HG03565 (cell line): ENCODE data around the gene PAGE2B.
"Not testable (repeated sequence)": the region's sequence is repeated elsewhere in the genome, so short reads cannot be mapped to it uniquely, and the experiment has no call there.

ENCODE experiments used
- ATAC-seq: cut with Tn5 transposase; IDR thresholded peaks from one replicate; pipeline ENCODE4 v1.9.1; 2021; ENCODE audit warnings: mild to moderate bottlenecking, moderate library complexity; ENCODE audit not compliant: unreplicated experiment

The PAGE2B gene

GRCh38 chrX:55074851-55075467 is at the start of gene PAGE2B:
TSS of gene PAGE2B (plus strand) at chrX:55075030. CDS start at chrX:55076042, 1,012 bp downstream.
- no peak for ATAC-seq

DNA sequence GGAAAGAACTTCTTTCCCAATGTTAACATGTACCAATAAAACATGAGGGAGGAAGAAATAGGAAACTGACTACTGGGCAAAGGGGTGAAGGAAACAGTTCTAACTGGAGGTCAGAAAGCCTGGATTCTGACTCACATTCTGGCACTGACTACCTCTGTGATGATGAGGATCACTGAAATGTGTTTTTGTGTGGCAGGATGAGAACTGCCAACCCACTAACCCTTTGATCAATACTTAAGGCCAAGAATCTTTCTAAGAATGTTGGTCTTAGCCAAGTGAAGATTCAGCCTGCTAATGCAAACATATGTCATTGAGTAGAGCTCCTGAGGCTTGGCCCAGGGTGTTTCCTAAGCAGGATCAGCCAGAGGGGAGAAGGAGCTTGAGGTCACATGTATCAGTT is 48.7 kb upstream of the PAGE2B start:
- no peak for ATAC-seq

DNA sequence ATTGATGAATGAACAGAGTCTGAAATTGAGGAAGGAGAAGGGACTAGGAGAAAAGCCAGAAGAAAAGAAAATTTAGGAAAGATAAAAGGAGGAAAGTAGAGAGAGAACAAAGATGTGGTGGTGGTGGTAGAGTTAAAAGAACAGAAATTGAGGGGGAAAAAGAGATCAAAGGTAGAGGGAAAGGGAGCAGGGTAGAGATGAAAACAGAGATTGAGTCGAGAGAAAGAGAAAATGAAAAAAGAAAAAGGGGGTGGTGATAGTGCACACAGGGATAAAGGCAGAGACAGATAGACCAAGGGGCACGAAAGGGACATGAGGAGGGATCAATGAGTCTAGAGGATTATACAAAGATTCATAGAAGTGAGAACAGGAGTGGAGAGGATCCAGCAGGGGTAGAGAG is 48.0 kb upstream of the PAGE2B start:
- ATAC-seq, result no peak

- no peak for ATAC-seq
Measured at GRCh38 chrX:55028040-55028439, 46.8 kb upstream of the PAGE2B start.

DNA sequence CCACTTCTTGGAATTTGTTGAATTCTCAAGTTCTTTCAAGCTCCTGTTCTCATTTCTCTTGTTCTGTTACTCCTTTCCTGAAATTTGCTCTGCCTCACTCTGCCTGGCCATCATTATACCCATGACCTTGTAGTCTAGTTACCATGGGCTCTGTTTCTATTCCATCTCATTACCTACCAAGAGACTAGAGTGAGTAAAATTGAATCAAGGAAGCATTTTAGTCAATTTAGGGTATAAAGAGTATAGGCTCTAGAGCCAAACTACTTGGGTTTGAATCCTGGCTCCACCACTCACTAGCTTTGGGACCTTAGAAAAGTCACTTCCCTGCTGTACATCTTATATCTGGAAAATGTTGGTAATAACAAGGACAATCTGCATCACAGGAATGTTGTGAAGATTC is 46.2 kb upstream of the PAGE2B start:
- ATAC-seq, result no peak

- no peak for ATAC-seq
Measured at GRCh38 chrX:55029291-55029690, 45.5 kb upstream of the PAGE2B start.

DNA sequence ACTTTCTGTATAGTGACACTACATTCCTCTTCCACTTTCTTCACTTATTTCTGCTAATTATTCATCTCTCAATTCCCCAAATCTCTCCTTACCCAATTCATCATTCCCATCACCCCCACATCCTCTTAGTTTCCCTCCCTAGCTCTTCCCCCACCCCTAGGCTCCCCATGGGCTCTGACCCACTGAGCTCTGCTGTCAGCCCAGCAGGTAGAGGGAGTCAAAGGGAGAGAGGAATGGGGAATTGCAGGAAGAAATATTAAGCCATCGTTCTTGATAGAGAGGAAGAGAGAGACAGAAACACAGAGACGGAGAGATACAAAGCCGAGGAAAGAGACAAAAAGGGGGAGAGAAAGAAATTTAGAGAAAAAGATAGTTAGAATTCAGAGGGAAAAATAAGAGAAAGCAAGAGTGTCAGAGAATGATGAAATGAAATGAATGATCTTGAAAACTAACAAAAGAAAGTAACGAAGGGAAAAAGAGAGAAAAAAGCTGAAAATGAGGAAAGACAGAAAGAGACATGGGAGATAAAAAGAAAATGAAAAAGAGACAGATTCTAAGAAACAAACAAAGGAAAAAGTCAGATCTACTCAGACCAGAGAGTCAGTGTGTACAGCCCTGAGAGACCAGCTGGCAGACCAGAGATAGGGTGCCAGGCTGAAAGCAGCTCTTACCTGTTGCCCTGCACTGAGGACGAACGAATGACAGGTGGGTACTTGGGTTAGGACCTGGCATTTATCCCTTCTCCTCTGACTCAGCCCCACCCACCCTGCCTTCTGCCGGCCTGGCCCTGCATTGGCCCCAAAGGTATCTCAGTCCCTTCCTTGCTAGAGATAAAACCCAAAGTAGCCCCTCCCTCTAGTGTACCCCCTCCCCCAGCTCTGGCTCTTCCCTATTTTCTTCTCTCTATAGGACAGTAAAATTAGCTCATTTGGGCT is 44.3 kb upstream of the PAGE2B start, which contains the start of gene ALAS2:
Gene ALAS2 (minus strand): TSS at position 707 of the 935 bp plus-strand sequence. CDS start 4,977 bp downstream, outside the sequence.
- no peak for ATAC-seq

- ATAC-seq, result no peak
Measured at GRCh38 chrX:55033429-55033828, 41.4 kb upstream of the PAGE2B start.

- no peak for ATAC-seq
Measured at GRCh38 chrX:55039471-55039870, 35.4 kb upstream of the PAGE2B start.

- ATAC-seq, result no peak
Measured at GRCh38 chrX:55041514-55041913, 33.3 kb upstream of the PAGE2B start.

DNA sequence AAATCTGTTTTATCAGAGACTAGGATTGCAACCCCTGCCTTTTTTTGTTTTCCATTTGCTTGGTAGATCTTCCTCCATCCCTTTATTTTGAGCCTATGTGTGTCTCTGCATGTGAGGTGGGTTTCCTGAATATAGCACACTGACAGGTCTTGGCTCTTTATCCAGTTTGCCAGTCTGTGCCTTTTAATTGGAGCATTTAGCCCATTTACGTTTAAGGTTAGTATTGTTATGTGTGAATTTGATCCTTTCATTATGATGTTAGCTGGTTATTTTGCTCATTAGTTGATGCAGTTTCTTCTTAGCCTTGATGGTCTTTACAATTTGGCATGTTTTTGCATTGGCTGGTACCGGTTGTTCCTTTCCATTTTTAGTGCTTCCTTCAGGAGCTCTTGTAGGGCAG is 24.2 kb upstream of the PAGE2B start:
- not testable (repeated sequence) for ATAC-seq

GRCh38 chrX:55056820-55057674 is 17.8 kb upstream of the PAGE2B start:
- ATAC-seq, result no peak

DNA sequence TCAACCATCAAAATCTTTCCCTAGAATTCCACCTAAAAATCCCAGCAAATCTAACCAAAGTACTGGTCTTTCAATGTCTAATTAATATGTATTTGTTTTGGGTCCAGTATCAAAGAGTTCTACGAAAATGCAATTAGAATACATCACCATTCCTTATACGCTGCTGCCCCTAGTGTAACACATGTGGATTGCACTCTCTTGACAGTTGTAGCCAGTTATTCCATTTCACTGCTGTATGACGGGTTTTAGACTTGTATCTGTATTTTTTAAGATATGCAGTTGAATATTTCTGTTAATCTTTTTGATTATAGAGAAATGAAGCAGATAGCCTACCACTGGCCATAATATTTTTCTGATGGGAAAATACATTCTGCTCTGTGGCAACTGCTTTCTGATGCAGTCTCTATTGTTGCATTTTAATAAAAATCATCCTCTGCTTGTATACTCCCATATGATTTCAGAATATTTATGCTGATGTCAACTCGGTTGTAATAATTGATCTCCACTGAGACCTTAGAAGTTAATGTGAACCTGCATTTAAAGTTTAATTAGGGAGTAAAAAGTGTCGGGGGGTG is 17.1 kb upstream of the PAGE2B start:
- no peak for ATAC-seq

DNA sequence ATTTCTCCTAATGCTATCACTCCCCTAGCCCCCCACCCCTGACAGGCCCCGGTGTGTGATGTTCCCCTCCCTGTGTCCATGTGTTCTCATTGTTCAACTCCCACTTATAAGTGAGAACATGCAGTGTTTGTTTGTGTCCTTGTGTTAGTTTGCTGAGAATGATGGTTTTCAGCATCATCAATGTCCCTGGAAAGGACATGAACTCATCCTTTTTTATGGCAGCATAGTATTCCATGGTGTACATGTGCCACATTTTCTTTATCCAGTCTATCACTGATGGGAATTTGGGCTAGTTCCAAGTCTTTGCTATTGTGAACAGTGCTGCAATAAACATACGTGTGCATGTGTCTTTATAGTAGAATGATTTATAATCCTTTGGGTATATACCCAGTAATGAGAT is 7.7 kb upstream of the PAGE2B start:
- ATAC-seq, result not testable (repeated sequence)

DNA sequence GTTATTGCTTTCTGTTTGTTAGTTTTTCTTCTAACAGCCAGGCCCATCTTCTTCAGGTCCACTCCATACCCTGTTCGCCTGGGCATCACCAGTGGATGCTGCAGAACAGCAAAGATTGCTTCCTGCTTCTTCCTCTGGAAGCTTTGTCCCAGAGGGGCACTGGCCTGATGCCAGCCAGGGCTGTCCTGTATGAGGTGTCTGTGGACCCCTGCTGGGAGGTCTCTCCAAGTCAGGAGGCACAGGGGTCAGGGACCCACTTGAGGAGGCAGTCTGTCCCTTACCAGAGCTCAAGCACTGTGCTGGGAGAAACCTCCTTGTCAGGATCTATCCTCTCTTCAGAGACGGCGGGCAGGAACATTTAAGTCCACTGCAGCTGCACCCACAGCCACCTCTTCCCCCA is 2.5 kb upstream of the PAGE2B start:
- no peak for ATAC-seq

GRCh38 chrX:55088795-55089489 is 14.1 kb downstream of the PAGE2B start, which contains the start of gene PAGE2:
TSS of gene PAGE2 (plus strand) at chrX:55089018. CDS start at chrX:55090021, 1,003 bp downstream.
- ATAC-seq, result no peak

GRCh38 chrX:55098691-55099090 is 23.9 kb downstream of the PAGE2B start:
- ATAC-seq, result no peak

- no peak for ATAC-seq
Measured at GRCh38 chrX:55099162-55099561, 24.3 kb downstream of the PAGE2B start.

DNA sequence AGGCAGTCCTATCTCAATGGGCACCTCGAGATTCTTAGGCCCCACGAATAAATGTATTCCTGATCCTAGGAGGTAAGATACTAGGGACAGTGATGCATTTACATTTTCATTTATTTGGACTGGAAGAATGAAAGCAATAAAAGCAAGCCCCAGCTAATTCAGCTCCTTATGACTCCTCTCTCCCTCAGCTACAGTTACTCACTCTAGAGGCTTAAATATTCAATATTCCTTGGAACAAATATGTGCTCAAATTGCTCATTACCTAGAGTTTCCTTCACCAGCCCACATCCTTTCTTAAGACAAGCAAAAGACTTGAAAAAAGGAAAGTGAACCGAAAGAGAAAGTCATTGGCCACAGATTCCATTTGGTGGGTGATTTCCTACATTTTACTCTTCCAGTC is 27.9 kb downstream of the PAGE2B start:
- no peak for ATAC-seq

- no peak for ATAC-seq
Measured at GRCh38 chrX:55107262-55107661, 32.4 kb downstream of the PAGE2B start.
